ENCODE data around the gene A3GALT2.

The A3GALT2 gene

DNA sequence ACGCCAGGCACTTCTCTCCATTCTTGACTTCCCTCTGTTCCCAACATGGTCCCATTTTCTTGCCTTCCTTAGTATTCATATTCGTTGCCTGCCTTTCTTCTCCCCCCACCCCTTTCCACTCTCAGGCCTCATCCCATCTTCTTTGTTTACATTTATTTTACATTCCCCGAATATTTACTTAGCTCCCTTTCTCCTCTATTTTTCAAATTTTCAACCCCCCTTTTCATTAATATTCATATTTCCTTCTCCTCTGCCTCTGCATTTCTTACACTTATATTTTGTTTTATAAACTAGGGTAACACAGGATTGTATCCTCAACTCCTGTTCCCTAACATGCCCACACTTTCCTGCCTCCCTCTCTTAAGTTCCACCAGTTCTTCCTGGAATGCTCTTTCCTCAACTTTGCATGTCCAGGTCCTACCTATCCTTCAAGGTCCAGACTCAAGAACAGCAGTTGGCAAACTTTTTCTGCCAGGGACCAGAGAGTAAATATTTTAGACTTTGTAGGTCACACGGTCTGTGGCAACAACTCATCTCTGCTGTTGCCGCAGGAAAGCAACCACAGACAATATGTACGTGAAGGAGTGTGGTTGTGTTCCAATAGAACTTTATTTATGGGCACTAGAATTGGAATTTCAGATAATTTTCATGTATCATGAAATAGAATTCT, 29.8 kb upstream of the A3GALT2 start:
- in situ Hi-C loops (cut with MboI; ENCODE audit: low sequenced_read_pairs): no loop called here

DNA sequence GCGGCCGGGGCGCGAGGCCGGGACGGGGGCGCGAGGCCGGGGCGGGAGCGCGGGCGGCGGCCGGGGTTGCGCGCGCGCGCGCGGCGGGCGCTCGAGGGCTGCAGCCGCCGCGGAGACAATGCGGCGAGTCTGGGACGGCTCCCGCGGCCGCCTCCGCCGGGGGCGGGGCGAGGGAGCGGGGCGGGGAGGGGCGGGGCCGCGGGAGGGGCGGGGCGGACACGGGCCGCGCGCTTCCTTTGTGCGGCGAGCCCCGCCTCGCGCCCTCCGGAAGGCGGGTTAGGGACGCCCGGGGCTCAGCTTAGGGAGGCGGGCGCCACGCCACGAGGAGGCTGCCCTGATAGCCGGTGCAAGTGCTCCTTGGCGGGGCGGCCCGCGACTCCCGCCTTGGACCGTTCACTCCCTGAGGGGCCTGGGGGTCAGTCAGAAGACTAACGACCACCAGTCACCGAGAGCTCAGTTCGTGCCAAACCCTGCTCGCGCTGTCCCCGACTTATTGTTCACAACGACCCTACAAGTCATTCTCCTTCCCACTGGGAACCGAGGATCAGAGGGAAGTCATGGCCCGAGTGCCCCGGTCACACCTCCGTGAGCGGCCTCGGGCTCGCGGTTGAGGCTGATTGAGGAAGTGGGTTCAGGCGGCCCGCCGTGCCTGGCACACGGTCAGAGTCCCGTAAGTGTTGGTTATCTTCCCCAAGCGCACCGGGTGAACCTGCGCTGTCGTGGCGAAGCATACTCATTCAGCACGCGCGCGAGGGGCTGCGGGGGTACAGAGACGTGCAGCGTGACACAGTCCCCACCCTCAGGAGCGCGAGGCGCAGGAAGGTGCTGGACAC, 29.1 kb upstream of the A3GALT2 start:
- in situ Hi-C loops (cut with MboI; ENCODE audit: low sequenced_read_pairs): no loop called here

DNA sequence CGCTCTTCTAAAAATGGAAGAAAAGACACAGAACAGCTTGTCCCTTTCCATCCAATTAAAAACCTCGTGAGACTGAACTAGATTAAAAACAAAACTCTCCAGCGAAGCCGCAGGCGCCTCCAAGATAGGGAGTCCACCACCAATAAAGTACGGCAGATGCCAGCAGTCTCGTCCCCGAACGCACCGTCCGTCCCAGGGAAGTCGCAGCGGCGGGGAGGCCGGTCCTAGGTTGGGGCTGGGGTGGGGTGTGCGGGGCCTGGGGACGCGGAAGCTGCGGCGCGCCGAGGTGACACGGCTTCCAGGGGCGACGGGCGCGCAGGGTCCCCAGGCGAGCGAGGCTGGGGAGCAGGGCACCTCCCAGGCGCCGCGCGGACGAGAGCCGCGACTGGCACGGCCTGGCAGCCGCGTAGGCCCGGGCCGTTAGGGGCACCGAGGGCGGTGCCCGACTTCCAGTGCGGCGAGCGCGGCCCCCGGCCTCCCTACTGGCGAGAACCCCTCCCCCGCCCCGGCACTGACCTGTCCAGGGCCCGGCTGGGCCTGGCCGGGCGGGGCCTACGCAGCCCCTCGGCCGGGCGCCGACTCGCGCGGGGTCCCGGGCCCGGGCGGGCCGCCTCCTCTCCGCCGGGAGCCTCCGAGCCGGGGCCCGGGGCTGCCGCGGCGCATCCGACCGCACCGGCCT, 28.3 kb upstream of the A3GALT2 start:
- in situ Hi-C loops (cut with MboI; ENCODE audit: low sequenced_read_pairs): no loop called here

DNA sequence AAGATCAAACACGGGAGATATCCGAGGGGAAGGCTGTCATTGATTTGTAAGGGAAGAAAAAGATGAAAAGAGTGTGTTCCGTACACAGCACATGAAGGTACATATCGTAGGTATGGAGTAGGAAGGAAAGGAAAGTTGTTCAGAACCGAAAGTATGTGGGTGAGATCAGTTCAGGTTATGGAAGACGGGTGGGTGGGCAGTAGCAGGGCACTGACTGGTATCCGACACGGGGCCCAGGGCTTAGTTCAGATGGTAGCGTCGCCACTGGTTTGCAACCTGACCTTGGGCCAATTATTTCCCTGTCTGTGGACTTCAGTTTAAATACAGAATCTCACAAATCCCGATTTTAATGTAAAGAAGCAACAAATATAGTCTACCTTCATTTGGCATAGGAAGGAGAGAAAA, 27.8 kb upstream of the A3GALT2 start:
- in situ Hi-C loops (cut with MboI; ENCODE audit: low sequenced_read_pairs): no loop called here

DNA sequence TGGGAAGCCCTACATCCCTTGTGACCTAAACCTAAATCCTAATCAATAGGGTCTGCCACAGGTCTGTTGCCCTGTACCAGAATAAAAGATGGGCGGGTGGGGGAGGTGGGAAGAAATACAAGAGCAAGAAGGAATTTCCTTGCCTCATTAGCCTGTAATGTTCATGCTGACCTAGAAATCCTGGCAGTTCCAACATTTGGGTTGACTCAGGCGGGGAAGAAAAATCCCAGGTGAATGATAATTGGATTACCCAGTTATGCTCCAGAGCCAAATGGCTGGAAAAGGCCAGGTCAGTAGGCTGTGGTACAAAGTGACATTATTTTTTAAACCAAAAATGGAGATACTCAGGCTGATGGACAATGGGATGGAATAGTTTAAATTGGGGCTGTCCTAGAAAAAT, 27.3 kb upstream of the A3GALT2 start:
- in situ Hi-C loops (cut with MboI; ENCODE audit: low sequenced_read_pairs): no loop called here

DNA sequence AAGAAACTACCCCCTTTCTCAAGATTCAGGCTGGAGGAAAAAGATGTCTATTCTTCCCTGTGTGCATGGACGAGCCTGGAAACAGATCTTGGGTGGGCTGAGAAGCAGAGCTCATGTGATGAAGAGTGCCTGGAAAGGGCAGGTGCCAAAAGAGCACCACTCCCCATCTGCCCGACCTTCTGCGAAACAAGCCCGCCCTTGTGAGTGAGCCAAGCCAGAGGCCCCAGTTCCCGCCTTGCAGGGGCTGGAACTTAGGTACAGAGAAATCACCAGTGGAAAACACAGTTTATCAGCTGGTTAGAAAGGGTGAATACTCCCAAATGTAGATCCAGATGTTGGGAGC, 26.7 kb upstream of the A3GALT2 start:
- in situ Hi-C loops (cut with MboI; ENCODE audit: low sequenced_read_pairs): no loop called here

DNA sequence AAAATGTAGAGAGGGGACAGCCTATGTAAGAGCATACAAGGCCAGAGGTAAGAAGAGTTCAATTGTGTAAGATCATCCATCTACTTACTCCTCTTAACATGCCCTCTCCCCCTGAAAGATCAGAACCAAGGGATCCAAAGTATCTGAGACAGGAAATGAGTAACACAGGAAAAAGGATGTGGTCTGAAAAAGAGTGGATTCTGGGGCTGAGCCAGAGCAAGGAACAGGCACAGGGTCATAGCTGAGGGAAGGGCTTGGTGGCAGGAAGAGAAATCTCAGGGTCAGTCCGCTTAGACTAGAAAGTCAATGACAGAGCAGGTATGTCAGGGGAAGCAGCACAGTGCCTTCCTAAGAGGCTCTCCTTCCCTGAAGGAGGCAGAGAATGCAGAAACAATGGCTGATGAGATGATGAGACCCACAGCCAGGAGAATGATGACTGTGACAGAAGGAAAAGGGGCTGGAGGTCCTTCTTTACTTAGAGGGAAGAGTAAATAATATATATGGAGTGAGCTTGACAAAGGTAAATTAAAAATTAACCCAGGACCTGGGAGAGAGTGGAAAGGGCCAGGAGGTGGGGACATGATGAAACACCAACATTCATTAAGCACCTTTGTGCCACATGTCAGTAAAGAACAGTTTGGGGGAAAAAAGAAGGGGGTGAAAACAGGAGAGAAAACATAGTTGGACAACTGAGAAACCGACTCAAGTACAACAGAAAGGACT, 26.2 kb upstream of the A3GALT2 start:
- in situ Hi-C loops (cut with MboI; ENCODE audit: low sequenced_read_pairs): no loop called here

DNA sequence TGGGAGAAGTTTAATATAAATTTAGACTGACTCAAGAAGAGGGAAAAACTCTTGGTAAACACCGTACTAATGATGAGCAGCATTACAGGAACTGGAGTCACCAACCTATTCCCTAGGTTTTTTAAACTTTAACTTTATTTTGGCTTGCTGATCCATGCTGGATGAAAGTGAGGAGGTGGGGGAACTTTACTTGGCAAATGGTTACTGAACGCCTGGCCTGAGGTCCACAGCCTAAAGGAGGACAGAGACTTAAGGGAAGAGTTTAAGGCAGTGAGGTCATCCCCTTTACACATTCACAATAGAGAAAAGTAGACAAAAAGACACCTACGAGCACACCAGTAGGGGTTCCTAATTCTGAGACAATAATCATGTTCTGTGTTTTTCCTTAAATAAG, 25.6 kb upstream of the A3GALT2 start:
- in situ Hi-C loops (cut with MboI; ENCODE audit: low sequenced_read_pairs): no loop called here

DNA sequence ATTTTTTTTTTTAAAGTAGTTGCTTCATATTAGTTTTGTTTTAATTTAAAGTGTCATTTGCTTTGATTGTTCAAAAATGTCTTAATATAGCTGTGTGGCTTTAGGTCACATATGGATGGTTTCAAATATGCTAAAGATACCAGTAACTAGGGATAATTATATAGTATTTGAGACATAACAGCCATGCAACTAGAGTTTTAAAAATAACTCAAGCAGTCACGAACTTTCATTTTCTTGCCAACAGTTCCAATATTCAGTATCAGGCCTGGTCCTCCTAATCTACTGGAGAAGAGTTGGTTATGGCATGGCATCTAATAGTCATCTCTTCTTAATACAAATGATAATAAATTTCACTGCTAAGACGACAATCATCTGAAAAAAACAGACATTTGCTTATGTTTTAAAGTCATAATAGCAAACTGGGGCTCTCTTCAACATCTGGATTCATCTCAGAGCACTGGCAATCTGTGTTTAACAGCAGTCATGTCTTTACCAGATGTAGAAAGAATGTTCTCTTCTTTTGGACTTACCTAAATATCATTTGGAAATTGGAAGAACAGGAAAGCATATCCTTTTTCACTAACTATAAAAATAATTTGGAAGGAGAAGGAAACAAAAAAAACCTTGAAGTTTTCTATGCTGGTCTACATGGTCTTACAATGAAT, 24.1 kb upstream of the A3GALT2 start:
- in situ Hi-C loops (cut with MboI; ENCODE audit: low sequenced_read_pairs): no loop called here

DNA sequence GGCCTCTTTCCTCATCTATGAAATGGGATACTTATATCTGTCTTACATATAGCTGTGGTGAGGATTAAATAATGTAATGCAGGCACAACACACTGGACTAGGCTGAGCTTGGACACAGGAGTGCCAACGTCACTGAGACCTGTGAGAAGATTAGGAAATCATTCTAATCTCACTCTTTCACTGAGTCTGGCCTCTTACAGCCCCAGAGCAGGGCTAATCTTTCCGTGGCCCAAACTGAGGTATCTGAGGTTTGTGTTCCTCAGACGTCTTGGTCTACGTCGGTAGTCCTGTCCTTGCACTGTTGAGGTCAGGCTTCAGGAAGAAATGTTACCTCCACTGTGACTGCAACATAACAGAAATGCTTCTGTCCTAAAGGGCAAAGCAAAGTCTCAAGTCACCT, 22.6 kb upstream of the A3GALT2 start:
- in situ Hi-C loops (cut with MboI; ENCODE audit: low sequenced_read_pairs): no loop called here

DNA sequence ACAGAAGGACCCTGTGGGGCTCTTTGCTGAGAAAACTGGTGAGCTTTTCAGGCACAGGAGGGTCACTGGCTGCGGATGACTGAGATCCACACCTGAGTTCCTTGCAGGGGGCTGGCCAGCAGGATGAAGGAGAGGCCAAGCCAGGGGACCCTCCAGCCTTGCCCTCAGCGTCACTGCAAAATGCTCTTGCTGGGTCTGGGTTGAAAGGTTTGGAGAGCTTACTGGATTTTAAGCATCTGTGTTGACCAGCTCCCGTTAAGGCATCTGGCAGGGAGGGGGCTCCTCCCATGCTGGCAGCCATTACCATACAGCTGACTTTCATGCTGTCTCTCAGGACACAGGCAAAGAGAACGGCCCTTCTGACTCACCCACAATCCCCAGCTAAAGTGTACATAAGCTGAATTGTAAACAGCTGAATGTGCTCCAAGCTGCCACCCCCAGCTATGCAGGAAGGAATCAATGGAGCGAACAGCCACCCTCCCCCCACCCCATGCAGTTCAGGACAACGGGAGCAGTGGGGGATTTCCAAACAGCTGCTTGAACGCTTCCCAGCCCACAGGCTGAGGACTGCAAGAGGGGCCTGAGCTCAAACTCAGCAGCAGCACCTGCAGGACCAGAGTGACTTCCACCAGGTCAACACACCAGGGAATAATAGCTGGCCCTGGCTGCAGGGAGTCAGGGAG, 21.3 kb upstream of the A3GALT2 start:
- in situ Hi-C loops (cut with MboI; ENCODE audit: low sequenced_read_pairs): no loop called here

DNA sequence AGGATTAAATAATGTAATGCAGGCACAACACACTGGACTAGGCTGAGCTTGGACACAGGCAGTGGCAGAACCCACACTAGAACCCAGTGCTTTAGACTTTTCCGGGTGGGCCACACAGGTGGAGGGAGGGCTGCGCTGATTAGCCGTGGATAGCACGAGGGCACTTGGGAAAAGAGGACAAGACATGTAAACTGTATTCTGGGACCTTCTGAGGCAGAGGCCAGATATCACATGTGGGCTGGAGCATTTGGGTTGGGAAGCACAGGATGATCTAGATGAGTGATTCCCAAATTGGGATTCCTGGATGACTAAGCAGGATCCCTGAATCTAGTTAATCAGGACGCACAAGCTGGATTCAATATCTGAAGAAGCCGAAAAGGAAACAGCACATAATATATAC, 20.3 kb upstream of the A3GALT2 start:
- in situ Hi-C loops (cut with MboI; ENCODE audit: low sequenced_read_pairs): no loop called here

DNA sequence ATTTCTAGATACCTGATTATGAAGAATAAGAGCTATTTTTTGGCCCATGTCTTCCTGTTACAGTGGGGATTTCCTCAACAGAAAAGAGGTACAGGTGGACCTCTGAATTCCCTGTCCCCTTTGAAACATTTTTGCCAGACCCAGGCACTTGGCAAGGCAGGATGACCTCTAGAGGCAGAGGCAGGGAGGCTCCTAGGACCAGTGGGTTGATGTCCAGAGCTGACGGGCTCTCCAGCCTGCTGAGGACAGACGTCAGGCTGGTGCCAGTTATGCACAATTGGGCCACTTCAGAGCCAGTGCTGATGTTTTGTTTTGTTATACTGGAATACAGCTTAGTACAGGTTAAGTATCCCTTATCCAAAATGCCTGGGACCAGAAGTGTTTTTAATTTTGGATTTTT, 18.5 kb upstream of the A3GALT2 start:
- in situ Hi-C loops (cut with MboI; ENCODE audit: low sequenced_read_pairs): no loop called here

DNA sequence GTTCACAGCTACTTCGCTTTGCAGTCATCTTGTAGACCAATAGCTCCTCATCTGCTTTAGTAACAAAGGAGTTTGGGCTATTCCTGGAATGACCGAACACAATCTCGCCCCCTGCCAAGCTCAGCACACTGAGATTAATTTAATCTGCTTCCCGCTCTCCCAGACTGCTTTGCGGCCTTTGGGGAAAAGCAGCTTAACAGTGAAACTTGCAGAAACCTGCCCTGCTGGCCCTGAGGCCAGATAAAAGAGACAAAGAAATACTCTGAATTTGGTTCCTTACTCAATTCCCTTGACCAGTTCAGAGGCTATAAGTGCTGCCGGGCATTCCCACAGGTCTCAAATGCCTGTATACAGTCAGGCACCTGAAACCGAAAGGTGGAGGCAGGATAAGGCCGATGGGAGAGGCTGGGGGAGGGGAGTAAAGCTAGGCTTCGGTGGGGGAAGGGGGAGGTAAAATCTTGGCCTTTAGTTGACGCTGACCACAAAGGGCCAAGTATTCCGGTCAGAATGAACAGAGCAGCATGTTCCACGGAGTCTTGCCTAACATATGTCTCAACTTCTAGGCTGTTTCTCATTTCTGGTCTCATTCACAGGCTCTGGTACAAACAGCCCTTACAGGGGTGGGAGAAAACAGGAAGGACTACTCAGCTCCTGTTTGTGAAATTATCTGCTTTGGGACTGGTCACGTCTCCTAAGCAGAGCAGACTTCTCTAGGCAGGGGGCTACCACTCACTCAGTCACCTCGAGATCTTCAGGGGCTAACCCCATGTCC, 17.7 kb upstream of the A3GALT2 start:
- in situ Hi-C loops (cut with MboI; ENCODE audit: low sequenced_read_pairs): no loop called here

DNA sequence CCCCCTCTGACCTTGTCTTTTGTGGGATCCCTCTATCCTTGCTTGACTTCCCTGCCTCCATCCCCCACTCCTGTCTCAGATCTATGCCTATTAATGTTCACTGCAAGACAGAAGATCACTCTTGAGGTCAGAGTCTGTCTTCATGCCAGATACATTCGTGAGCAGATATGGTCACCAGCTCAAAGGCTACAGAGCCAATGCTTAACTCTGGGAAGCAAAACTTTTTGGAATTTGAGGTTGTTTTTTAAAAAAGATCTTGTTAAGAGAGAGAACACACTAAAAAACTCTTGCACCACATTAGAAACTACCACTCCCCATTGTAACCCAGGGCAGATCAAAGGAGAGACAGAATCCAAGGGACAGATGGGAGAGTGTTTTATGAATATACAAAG, 17.1 kb upstream of the A3GALT2 start:
- in situ Hi-C loops (cut with MboI; ENCODE audit: low sequenced_read_pairs): no loop called here

DNA sequence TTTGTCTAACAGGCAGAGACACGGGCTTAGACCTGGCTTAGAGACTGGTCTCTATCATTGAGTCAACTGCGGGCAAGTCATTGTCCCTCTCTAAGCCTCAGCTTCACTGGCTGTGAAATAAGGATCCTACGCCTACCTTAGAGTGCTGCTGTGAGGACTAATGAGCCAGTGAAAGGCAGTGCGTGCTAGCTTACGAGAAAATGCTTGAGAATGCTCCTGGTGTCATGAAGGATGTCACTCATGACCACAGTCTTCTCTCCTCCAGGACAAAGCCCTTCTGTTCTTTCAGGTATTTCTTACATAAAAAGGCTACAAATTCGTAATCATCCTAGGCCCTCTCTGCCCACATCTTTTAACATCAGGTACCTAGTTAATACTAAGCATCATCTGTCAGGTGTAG, 16.5 kb upstream of the A3GALT2 start:
- in situ Hi-C loops (cut with MboI; ENCODE audit: low sequenced_read_pairs): no loop called here

DNA sequence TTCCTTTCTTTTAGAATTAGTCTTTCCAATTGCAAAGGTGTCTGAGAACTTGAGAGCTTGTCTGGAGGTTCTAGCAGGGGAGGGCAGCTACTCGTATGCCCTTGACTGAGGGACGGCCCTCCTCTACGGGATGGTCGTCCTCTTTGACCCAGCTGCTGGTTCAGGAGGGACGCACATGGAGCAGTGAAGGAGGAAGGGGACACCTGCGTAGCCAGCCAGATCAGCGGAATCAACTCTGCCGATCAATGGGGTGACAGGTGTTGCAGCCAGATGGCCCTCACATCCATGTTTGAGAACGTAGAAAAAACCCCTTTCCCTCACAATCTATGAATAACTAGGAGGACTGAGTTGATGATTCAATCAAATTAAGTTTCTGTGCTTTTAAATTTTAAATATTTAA, 15.7 kb upstream of the A3GALT2 start:
- in situ Hi-C loops (cut with MboI; ENCODE audit: low sequenced_read_pairs): no loop called here

DNA sequence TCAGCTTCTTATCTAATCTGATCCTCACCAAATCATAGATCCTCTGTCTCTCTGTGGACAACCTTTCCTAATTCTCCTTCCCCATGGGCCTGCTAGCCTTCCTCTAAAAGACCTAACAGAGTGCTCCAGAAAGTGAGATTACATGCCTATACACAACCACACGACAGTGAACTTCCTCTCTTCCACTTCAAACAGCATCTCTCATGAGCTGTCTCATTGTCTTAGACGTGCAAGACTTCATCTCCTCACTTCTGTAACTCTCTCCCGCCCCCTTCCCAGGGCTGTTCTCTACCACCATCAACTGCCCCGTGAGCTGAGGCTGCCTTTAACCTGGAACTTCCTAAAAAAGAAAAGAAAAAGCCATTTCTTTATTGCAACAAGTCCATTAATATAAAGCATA, 14.1 kb upstream of the A3GALT2 start:
- in situ Hi-C loops (cut with MboI; ENCODE audit: low sequenced_read_pairs): no loop called here

DNA sequence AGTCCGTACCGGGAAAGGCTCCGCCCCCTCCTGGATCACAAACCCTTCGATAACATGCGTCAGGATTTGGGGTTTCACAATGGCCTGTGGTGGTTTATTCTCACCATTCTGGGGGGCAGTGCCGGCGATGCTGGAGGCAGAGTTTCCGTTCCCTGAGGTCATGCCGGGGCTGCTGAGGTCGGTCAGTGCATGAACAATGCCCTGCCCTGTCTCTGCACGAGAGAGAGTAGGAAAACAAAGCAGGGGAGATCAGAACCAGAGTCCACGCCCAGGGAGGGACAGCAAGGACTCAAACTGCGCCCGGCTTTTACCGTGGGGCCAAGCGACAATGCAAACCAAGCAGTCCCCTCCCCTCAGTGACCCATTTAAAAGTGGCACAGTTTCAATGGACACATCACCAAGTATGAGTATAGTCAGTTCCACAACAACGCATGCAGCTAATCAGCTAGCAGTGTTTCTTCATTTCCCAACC, 13.2 kb upstream of the A3GALT2 start:
- in situ Hi-C loops (cut with MboI; ENCODE audit: low sequenced_read_pairs): no loop called here

DNA sequence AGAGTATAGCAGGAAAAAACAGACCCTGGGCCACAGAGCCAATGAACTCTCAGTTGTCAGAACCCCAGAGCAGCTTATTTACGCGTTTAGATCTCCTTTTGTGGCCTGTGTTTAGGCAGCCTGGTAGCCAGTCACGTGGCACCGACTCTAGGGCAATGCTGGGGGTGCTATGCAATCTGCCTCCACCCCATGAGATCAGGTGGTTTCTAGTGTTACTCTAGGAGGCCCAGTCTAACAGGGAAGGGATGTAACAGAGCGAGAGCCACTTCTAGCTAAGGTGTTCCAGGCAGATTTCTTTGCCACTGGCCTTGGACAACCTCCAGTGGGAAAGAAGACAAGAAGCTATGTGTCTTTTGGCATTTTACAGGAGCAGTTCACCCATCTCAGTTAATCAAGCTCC, 12.0 kb upstream of the A3GALT2 start:
- in situ Hi-C loops (cut with MboI; ENCODE audit: low sequenced_read_pairs): no loop called here
